Natural killer cell treated with Interleukin-12 subunit alpha and Interleukin-12 subunit beta and Interleukin-15 and Interleukin-18, amount 100 ng/mL, for 72 hours (primary cell): Measurements from ENCODE around the gene PLXDC1. TPM values are rescaled to one million over a fixed set of nuclear protein-coding genes. Genes with fewer than 3 reads are reported as not detected.
A peak's percentile ranks its signal among the peaks of the same experiment; 100 is the strongest.

ENCODE experiments used
- ATAC-seq, 2 donors: fragments of 150-1000 bp; cut with Tn5 transposase in 1 of 2; sonication (Bioruptor Pico), chemical (Tn5 transposase) in 1 of 2; 2 replicates each; pipeline ENCODE4 v1.10.0; 2021
- DNase-seq: peaks from one replicate; pipeline ENCODE4 v3.0.0; 2022; ENCODE audit warnings: low spot score
- H3K27ac Mint-ChIP-seq, 2 donors: 1 replicate in 1 of 2; 2 replicates in 1 of 2; pipeline ENCODE4 v1.8.0; 2022; ENCODE audit warnings: mixed read lengths in 2 of 2, mild to moderate bottlenecking in 1 of 2, moderate library complexity in 1 of 2
- H3K27me3 Mint-ChIP-seq, 2 donors: 1 replicate in 1 of 2; 2 replicates in 1 of 2; pipeline ENCODE4 v1.8.0; 2022; ENCODE audit warnings: mixed read lengths in 2 of 2
- H3K36me3 Mint-ChIP-seq: one replicate; pipeline ENCODE4 v1.8.0; 2022; ENCODE audit warnings: mixed read lengths
- H3K4me1 Mint-ChIP-seq, 2 donors: 1 replicate in 1 of 2; 2 replicates in 1 of 2; pipeline ENCODE4 v1.8.0; 2022; ENCODE audit warnings: low read depth in 2 of 2, mixed read lengths in 2 of 2, mild to moderate bottlenecking in 1 of 2
- H3K4me3 Mint-ChIP-seq: one replicate; pipeline ENCODE4 v1.8.0; 2022; ENCODE audit warnings: mixed read lengths
- H3K9me3 Mint-ChIP-seq: 2 replicates; pipeline ENCODE4 v1.8.0; 2022; ENCODE audit warnings: mixed read lengths
- total RNA-seq, 2 donors: library from RNA; stranded (reverse); gene quantifications; one replicate each; pipeline ENCODE4 v1.2.3, GENCODE V29; 2022

The PLXDC1 gene
- total RNA-seq, 2 donors from 2014 or later, result 0.43 TPM; not detected in 1

GRCh38 chr17:39193346-39193745, 41.9 kb upstream of the PLXDC1 start:
- H3K9me3 Mint-ChIP-seq, result no peaks in the 10 kb centered on the region
- peaks cover 5 to 16% of the 10 kb centered on the region in 2 donors for H3K4me1 Mint-ChIP-seq
- no peak for ATAC-seq
- no peaks in the 10 kb centered on the region for H3K27me3 Mint-ChIP-seq
- no peaks in the 10 kb centered on the region for H3K36me3 Mint-ChIP-seq
- no peak overlapping the region for H3K27ac Mint-ChIP-seq
- H3K4me3 Mint-ChIP-seq, result no peak overlapping the region
- no peak for DNase-seq

GRCh38 chr17:39192901-39193300, 41.5 kb upstream of the PLXDC1 start:
- no peak for ATAC-seq
- no peaks in the 10 kb centered on the region for H3K27me3 Mint-ChIP-seq
- DNase-seq, result no peak
- H3K9me3 Mint-ChIP-seq, result no peaks in the 10 kb centered on the region
- no peaks in the 10 kb centered on the region for H3K36me3 Mint-ChIP-seq
- no peak overlapping the region for H3K4me3 Mint-ChIP-seq
- H3K4me1 Mint-ChIP-seq, result peaks cover 5 to 16% of the 10 kb centered on the region in 2 donors
- no peak overlapping the region for H3K27ac Mint-ChIP-seq

- H3K4me1 Mint-ChIP-seq, result peaks cover 5 to 16% of the 10 kb centered on the region in 2 donors
- ATAC-seq (peak in 1 of 2 donors; percentile 2), DNase-seq (no peak)
- no peaks in the 10 kb centered on the region for H3K36me3 Mint-ChIP-seq
- no peak overlapping the region for H3K27ac Mint-ChIP-seq
- no peaks in the 10 kb centered on the region for H3K27me3 Mint-ChIP-seq
- no peak overlapping the region for H3K4me3 Mint-ChIP-seq
- H3K9me3 Mint-ChIP-seq, result no peaks in the 10 kb centered on the region
These were observed 40.5 kb upstream of the PLXDC1 start for GRCh38 chr17:39191750-39192510.

- Mint-ChIP-seq H3K27me3 (no peaks in the 10 kb centered on the region), H3K36me3 (peaks cover 9% of the 10 kb centered on the region), H3K4me1 (peaks cover 2% of the 10 kb centered on the region in 2 donors), H3K27ac (no peak overlapping the region), H3K9me3 (no peaks in the 10 kb centered on the region), H3K4me3 (no peak overlapping the region)
- DNase-seq, result no peak
- no peak for ATAC-seq
These were observed 35.9 kb upstream of the PLXDC1 start for GRCh38 chr17:39187152-39187830.

- Mint-ChIP-seq H3K27ac (no peak overlapping the region), H3K4me3 (no peak overlapping the region), H3K36me3 (peaks cover 9% of the 10 kb centered on the region), H3K9me3 (no peaks in the 10 kb centered on the region), H3K27me3 (no peaks in the 10 kb centered on the region), H3K4me1 (no peaks in the 10 kb centered on the region)
- no peak for DNase-seq
- peak in 1 of 2 donors; percentile 32 for ATAC-seq
These were observed 35.1 kb upstream of the PLXDC1 start for GRCh38 chr17:39186481-39187002.

GRCh38 chr17:39183720-39184119, 32.3 kb upstream of the PLXDC1 start:
- Mint-ChIP-seq H3K36me3 (peaks cover 9% of the 10 kb centered on the region), H3K9me3 (no peaks in the 10 kb centered on the region), H3K27me3 (no peaks in the 10 kb centered on the region), H3K4me1 (no peaks in the 10 kb centered on the region), H3K4me3 (no peak overlapping the region), H3K27ac (no peak overlapping the region)
- ATAC-seq (no peak), DNase-seq (no peak)

- Mint-ChIP-seq H3K4me3 (no peak overlapping the region), H3K27me3 (no peaks in the 10 kb centered on the region), H3K9me3 (no peaks in the 10 kb centered on the region), H3K27ac (no peak overlapping the region), H3K36me3 (peaks cover 9% of the 10 kb centered on the region), H3K4me1 (no peaks in the 10 kb centered on the region)
- DNase-seq (no peak), ATAC-seq (no peak)
These were observed 31.6 kb upstream of the PLXDC1 start for GRCh38 chr17:39183045-39183444.

GRCh38 chr17:39181303-39181702, 29.9 kb upstream of the PLXDC1 start:
- no peak overlapping the region for H3K27ac Mint-ChIP-seq
- H3K4me1 Mint-ChIP-seq, result no peaks in the 10 kb centered on the region
- no peak overlapping the region for H3K4me3 Mint-ChIP-seq
- no peak for DNase-seq
- H3K27me3 Mint-ChIP-seq, result no peaks in the 10 kb centered on the region
- ATAC-seq, result no peak
- H3K36me3 Mint-ChIP-seq, result peaks cover 9% of the 10 kb centered on the region
- H3K9me3 Mint-ChIP-seq, result no peaks in the 10 kb centered on the region

- Mint-ChIP-seq H3K27ac (no peak overlapping the region), H3K9me3 (no peaks in the 10 kb centered on the region), H3K36me3 (peaks cover 8% of the 10 kb centered on the region), H3K4me1 (no peaks in the 10 kb centered on the region), H3K27me3 (no peaks in the 10 kb centered on the region), H3K4me3 (no peak overlapping the region)
- no peak for ATAC-seq
- DNase-seq, result no peak
These were observed 27.1 kb upstream of the PLXDC1 start for GRCh38 chr17:39178536-39178935.

GRCh38 chr17:39177256-39177655, 25.8 kb upstream of the PLXDC1 start:
- Mint-ChIP-seq H3K36me3 (no peaks in the 10 kb centered on the region), H3K27ac (no peak overlapping the region), H3K4me3 (no peak overlapping the region), H3K9me3 (no peaks in the 10 kb centered on the region), H3K27me3 (no peaks in the 10 kb centered on the region), H3K4me1 (peaks cover 0 to under 1% of the 10 kb centered on the region in 2 donors)
- ATAC-seq, result peak in 1 of 2 donors; percentile 19
- DNase-seq, result no peak

GRCh38 chr17:39175695-39176093, 24.3 kb upstream of the PLXDC1 start:
- Mint-ChIP-seq H3K9me3 (no peaks in the 10 kb centered on the region), H3K4me3 (no peak overlapping the region), H3K27ac (no peak overlapping the region), H3K27me3 (no peaks in the 10 kb centered on the region), H3K4me1 (peaks cover 0 to 4% of the 10 kb centered on the region in 2 donors), H3K36me3 (no peaks in the 10 kb centered on the region)
- DNase-seq (no peak), ATAC-seq (no peak)

- Mint-ChIP-seq H3K36me3 (no peaks in the 10 kb centered on the region), H3K4me1 (peaks cover 0 to 4% of the 10 kb centered on the region in 2 donors), H3K27me3 (no peaks in the 10 kb centered on the region), H3K9me3 (no peaks in the 10 kb centered on the region), H3K27ac (no peak overlapping the region), H3K4me3 (no peak overlapping the region)
- ATAC-seq, result peak; percentile 67 to 73
- DNase-seq, result peak; percentile 83
These were observed 23.7 kb upstream of the PLXDC1 start for GRCh38 chr17:39174920-39175694.

- Mint-ChIP-seq H3K36me3 (no peaks in the 10 kb centered on the region), H3K27me3 (no peaks in the 10 kb centered on the region), H3K9me3 (no peaks in the 10 kb centered on the region), H3K4me1 (peaks cover 0 to 8% of the 10 kb centered on the region in 2 donors), H3K4me3 (no peak overlapping the region), H3K27ac (no peak overlapping the region)
- DNase-seq (no peak), ATAC-seq (no peak)
These were observed 22.3 kb upstream of the PLXDC1 start for GRCh38 chr17:39173526-39174274.
